Kidney epithelial cell (primary cell): ENCODE measurements around the gene ZBTB46. TPM values are rescaled to one million over a fixed set of nuclear protein-coding genes. Genes with fewer than 3 reads are reported as not detected.

ENCODE experiments used
- DNase-seq: peaks from one replicate; pipeline ENCODE4 v3.0.0-alpha.2; 2010; ENCODE audit warnings: low read depth
- H3K27me3 ChIP-seq: 2 replicates; pipeline ENCODE4 v1.6.0; 2011; ENCODE audit warnings: low read length; ENCODE audit not compliant: control insufficient read depth, insufficient read depth
- H3K36me3 ChIP-seq: 2 replicates; pipeline ENCODE4 v1.5.1; 2011; ENCODE audit warnings: low read length; ENCODE audit not compliant: control insufficient read depth, insufficient read depth
- H3K4me3 ChIP-seq: 2 replicates; pipeline ENCODE4 v1.5.1; 2011; ENCODE audit warnings: low read depth, mild to moderate bottlenecking, control low read depth, low read length
- total RNA-seq: library from RNA; depleted of rRNA; stranded (reverse); fragments of >200 nt; gene quantifications from 2 replicates; pipeline ENCODE4 v1.2.3, GENCODE V29; 2015
- TF ChIP-seq, protein P1 (sequence below): IDR thresholded peaks from 2 replicates; pipeline ENCODE4 v1.5.1; 2011; ENCODE audit warnings: mild to moderate bottlenecking, moderate library complexity, low read length, control low read depth, inconsistent platforms; ENCODE audit not compliant: insufficient read depth, poor library complexity, severe bottlenecking

ZBTB46 gene
- total RNA-seq, 1 donor from 2014 or later = 7.8 TPM

DNA sequence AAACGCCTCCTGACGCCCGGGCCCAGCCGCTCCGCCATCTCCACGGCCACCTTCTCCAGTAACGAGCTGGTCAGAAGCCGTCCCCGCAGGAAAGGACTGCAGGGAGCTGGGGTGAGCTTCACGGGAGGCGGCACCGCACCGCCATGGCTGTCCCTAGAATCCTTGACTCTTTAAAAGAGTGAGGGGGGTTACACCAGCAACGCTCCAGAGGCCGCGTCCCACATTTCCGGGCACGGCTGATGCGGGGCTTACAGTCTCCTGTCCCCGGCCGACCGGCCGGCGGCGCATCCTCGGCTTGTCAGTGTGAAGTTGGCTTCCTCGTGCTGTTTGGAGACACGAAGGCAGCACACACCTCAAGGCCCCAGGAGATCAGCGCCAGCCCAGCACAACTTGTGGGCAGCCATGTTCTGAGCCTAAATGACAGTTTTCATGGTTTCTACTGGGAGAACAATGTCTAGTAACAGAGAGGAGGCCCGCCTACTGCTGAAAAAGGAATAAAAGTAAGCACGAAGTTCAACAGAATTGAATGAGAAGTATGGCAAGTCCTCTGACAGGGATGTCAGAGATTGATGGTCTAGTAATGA is 61.1 kb downstream of the ZBTB46 start:
- H3K27me3 ChIP-seq = peaks cover 3% of the 10 kb centered on the region
- no peaks in the 10 kb centered on the region for H3K36me3 ChIP-seq
- TF ChIP-seq, protein P1, sequence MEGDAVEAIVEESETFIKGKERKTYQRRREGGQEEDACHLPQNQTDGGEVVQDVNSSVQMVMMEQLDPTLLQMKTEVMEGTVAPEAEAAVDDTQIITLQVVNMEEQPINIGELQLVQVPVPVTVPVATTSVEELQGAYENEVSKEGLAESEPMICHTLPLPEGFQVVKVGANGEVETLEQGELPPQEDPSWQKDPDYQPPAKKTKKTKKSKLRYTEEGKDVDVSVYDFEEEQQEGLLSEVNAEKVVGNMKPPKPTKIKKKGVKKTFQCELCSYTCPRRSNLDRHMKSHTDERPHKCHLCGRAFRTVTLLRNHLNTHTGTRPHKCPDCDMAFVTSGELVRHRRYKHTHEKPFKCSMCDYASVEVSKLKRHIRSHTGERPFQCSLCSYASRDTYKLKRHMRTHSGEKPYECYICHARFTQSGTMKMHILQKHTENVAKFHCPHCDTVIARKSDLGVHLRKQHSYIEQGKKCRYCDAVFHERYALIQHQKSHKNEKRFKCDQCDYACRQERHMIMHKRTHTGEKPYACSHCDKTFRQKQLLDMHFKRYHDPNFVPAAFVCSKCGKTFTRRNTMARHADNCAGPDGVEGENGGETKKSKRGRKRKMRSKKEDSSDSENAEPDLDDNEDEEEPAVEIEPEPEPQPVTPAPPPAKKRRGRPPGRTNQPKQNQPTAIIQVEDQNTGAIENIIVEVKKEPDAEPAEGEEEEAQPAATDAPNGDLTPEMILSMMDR = no peak
- no peak overlapping the region for H3K4me3 ChIP-seq
- DNase-seq = no peak

DNA sequence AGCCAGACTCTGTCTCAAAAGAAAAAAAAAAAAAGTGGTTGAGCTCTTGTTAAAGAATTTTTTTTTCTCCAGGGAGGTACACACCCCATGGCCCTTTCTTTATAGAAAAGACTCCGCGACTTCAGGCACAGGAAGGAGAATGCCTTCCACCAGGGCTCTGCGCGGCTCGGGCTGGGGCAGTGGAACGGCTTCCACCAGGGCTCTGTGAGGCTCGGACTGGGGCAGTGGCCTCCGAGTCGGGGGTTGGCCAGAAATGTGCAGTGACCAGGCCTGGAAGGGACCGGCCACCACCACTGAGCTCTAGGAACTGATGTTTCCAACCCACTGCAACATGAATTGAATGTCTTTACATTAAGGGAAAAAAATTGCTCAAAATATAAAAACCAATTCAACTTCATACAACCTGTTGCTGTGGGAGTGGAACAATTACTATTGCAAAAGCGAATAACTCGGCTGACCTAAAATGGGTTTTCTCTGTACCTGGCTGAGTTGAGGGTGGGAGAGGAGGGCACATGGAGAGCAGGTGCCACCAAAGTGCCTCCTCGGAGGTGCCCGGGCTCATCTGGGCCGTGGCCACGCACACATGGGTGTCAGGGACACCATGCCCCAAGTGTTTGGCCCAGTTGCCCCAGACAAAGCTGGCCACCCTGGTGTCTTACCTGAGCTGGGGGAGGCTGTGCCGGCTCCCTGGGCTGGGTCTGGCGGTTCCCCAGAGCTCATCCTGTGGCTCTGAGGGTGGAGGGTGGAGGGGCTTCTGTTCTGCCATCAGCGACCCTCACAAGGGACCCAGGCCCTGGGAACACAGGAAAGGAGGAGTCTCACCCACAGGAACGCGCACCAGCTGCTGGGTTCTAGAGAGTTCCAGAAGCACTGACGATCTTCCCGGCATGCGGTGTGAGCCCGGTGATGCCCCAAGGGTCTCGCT is 62.2 kb downstream of the ZBTB46 start:
- no peak for DNase-seq
- TF ChIP-seq, protein P1 = no peak
- H3K36me3 ChIP-seq = no peaks in the 10 kb centered on the region

DNA sequence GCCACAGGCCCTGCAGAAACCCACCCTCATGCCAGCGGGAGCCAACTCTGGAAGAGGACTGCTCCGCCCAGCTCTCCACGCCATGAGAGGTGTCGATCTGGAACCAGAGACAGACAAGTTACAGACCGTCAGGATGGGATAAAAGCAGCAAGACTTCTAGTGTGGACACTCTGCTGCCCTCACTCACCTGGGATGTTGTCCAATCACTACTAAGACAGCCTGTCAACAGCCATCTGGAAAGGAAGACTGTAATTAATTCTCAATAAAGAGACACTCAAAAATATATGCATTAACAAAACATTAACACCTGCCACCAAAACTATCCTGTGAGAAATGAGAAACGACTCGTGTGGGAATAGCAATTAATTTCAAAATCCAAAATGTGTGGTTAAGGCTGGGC is 63.2 kb downstream of the ZBTB46 start:
- Histone ChIP-seq H3K36me3 (no peaks in the 10 kb centered on the region), H3K4me3 (no peak overlapping the region), H3K27me3 (no peaks in the 10 kb centered on the region)
- TF ChIP-seq, protein P1 = no peak
- no peak for DNase-seq

More for the DNA sequence above, 62.2 kb downstream of the ZBTB46 start:
- no peaks in the 10 kb centered on the region for H3K27me3 ChIP-seq
- no peak overlapping the region for H3K4me3 ChIP-seq

DNA sequence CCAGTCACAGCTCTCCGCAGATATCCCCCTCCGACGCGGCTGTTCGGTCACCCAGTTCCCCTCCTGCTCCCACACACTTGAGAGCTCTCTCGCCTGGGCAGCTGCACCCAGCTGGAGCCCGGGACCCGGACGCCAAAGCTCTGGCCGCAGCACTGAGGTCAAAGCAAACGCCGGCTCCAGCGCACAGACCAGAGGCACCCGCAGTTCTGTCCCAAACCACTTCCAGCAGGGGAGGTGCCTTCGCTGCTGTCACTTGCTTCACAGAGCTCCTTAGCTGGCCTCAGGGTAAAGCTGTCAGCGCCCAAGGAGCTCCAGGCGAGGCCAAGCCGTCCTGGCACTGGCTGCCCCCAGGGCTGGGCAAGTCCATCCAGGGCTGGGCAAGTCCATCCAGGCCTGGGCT is 63.6 kb downstream of the ZBTB46 start:
- TF ChIP-seq, protein P1 = no peak
- no peak for DNase-seq
- Histone ChIP-seq H3K36me3 (no peaks in the 10 kb centered on the region), H3K4me3 (no peak overlapping the region), H3K27me3 (no peaks in the 10 kb centered on the region)

DNA sequence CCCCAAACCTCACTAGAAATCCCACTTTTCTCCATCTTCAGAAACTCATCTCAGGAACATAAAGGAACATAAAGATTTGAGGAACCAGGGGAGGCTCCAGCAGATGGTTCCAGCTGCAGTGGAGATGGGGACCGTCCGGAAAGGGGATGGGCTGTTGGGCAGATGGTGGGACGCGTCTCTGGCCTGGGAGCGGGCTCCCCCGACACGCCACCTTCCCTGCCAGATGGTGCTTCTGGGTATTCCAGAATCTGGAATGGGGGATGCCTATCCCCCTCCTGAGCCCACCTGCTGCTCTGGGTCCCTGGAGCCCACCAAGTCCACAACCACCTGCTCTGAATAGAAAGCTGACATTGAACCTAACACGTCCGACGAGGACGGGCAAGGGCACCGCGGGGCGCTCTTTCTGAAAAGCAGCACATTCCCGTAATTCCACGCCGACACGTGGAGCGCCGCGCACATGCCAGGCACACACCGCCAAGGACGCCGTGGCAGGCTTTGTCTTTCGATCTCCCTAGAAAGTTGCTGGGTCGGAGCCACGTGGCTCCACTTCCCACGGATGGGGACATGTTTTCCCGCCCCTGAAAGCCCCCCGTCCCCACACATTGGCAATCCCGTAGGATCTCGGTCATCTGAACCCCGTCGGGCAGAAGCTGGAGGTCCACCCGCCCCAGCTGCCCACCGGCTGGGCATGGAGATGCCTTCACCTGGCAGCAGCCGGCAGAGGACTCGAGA is 64.2 kb downstream of the ZBTB46 start:
- Histone ChIP-seq H3K4me3 (no peak overlapping the region), H3K36me3 (no peaks in the 10 kb centered on the region), H3K27me3 (no peaks in the 10 kb centered on the region)
- DNase-seq = no peak
- TF ChIP-seq, protein P1 = no peak
